A549 treated with RU486 at 1 μM for 4 hours (cell line): Measurements from ENCODE around the gene FLCN. TPM values are rescaled to one million over a fixed set of nuclear protein-coding genes. Genes with fewer than 3 reads are reported as not detected.

ENCODE experiments used
- total RNA-seq: library from RNA; stranded (reverse); fragments of 200-300 nt; extraction: Qiagen RNA extraction; gene quantifications from 5 replicates; pipeline ENCODE4 v1.2.3, GENCODE V29; 2022; ENCODE audit warnings: low read depth

The FLCN gene, protein sequence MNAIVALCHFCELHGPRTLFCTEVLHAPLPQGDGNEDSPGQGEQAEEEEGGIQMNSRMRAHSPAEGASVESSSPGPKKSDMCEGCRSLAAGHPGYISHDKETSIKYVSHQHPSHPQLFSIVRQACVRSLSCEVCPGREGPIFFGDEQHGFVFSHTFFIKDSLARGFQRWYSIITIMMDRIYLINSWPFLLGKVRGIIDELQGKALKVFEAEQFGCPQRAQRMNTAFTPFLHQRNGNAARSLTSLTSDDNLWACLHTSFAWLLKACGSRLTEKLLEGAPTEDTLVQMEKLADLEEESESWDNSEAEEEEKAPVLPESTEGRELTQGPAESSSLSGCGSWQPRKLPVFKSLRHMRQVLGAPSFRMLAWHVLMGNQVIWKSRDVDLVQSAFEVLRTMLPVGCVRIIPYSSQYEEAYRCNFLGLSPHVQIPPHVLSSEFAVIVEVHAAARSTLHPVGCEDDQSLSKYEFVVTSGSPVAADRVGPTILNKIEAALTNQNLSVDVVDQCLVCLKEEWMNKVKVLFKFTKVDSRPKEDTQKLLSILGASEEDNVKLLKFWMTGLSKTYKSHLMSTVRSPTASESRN
- total RNA-seq = 28.7 to 36.6 TPM (median 34.2 TPM) in 5 replicates

DNA sequence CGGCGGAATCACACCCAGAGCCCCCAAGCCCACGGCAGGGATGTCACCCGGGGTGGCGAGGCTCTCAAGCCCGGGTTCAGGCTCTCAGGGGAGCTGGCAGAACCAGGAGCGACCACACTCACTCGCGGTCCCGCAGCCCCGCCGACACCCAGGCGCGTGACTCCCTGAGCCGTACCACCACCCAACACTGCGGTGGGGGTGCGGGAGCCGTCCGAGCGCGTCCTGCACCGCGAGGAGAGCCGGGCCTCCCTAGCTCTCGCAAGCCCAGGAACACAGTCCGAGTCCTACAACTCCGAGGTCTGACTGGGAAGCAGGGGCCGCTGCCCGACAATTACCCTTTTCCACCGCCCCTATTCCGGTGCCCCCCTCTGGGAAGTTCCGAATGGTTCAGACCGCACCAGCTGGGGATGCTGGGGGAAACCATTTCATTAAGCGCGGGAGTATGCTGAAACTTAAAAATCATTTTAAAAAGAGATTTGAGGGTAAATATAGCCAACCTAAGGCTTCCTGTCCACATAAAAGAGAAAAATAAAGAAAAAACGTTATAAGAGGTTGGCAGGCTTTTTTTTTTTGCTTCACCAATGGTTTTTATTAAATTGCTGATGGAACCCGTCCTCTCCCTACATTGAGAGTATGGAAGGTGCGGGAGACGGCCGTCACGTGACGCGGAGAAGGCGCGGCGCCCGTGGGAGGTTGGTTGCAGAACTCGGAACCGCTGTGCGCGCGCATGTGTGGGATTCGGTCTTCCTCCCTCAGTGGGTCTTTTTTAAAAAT lies at the start of gene FLCN:
Gene FLCN, minus strand, starts transcription at position 143 of the 774 bp plus-strand sequence. CDS start 9,031 bp downstream, outside the sequence.

DNA sequence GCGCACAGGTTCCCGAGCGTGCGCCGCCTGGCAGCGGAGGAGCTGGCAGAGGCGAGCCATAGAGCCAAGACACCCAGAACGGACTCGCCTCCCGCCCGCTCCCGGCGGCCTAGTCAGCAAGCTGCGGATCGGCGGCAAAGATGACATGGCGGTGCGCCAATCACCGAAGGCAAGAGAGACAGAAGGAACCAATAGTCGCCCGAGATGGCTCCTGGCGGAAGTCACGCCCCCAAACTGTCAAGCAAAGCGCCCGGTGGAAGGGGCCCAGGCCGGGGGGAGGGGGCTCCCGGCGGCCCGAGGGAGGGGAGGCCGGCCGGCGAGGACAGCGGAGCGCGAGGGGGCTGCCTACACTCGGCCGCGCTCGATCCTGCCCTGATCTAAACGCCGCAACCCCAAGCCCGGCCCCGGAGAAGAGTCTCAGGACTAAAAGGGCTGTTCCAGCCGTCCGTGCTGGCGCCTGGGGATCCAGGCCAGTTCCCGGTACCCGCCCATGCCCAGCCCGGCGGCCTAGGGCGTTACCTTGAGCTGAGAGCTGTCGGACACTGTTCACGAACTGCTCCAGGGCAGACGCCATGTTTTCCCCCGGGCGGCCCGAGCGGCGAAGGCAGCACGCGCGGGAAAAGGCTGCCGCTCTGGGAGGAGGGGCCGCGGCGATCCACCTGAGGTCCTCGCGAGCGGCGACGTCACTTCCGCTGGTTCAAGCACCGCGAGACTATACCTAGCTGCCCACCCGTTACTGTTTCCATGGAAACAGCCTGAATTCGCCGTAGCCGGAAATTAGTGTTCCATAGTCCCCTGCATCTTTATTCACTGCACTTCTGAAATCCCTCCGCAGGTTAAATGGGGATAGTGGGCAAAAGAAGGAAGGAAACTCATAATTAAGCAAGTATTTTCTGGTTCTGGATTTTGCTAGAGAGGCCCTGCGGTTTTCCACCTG lies 43.9 kb upstream of the FLCN start, which contains the start of gene COPS3:
Gene COPS3, minus strand, starts transcription at position 634 of the 937 bp plus-strand sequence. Its CDS starts 60 bp downstream, at position 574.

DNA sequence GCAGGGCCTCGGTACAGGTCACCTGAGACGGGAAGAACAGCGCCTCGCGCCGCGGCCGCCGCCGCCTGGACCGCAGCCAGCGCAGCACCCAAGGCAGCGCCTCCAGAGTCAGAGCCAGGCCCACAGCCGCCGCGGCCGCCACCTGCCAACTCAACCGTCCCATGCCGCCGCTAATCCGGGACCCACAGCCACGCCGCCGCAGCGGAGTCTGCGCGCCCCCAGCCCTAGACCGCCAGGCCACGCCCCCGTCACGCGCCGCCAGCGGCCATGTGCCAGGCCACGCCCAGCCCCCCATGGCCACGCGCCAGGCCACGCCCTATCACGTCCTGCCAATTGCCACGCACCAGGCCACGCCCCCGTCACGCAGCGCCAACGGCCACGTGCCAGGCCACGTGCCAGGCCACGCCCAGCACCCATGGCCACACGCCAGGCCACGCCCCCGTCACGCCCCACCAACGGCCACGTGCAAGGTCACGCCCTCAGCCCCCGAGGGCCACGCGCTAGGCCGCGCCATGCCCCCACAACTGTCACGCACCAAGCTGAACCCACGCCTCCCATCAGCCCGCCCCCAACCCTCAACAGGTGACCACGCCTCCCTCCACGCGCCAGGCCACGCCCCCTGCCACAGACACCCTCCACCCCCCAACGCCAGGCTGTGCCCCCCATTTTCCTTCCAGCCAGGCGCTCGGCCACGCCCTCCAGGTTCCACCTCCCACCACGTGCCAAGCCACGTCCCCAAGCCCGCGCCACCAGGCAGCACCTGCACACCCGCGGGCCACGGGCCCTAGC lies 30.6 kb downstream of the FLCN start, which contains the start of gene PLD6:
Gene PLD6, minus strand, starts transcription at position 210 of the 789 bp plus-strand sequence. Its CDS starts 47 bp downstream, at position 163.

Other genes starting within 250 kb of the FLCN start
- 266 to 398 TPM (median 336 TPM) in 5 replicates for gene MPRIP, start 194.7 kb downstream of the FLCN start, total RNA-seq
- 7.0 to 8.6 TPM (median 7.9 TPM) in 5 replicates for gene PLD6, start 30.8 kb downstream of the FLCN start, total RNA-seq
- 144 to 155 TPM (median 151 TPM) in 5 replicates for gene COPS3, start 44.1 kb upstream of the FLCN start, total RNA-seq
- gene NT5M, start 66.2 kb upstream of the FLCN start, total RNA-seq = 5.5 to 11.6 TPM (median 10.1 TPM) in 5 replicates
- 17.2 to 20.2 TPM (median 18.7 TPM) in 5 replicates for gene MED9, start 239.8 kb upstream of the FLCN start, total RNA-seq